ENCODE results near the gene ZFP64.
A peak's percentile ranks its signal among the peaks of the same experiment; 100 is the strongest.
"Not testable (repeated sequence)": the region's sequence is repeated elsewhere in the genome, so short reads cannot be mapped to it uniquely, and the experiment has no call there.

The ZFP64 gene

GRCh38 chr20:52201395-52201794 is 9.8 kb upstream of the ZFP64 start:
- no peak for DNase-seq

- no peak for DNase-seq
Measured at GRCh38 chr20:52200870-52201269, 9.3 kb upstream of the ZFP64 start.

- no peak for DNase-seq
Measured at GRCh38 chr20:52196845-52197244, 5.3 kb upstream of the ZFP64 start.

- no peak for DNase-seq
Measured at GRCh38 chr20:52193886-52194545, 2.4 kb upstream of the ZFP64 start.

GRCh38 chr20:52193133-52193532 is 1.6 kb upstream of the ZFP64 start:
- DNase-seq, result no peak

GRCh38 chr20:52192719-52193007 is 1.1 kb upstream of the ZFP64 start:
- DNase-seq, result not testable (repeated sequence)

GRCh38 chr20:52191916-52192718 is 538 bp upstream of the ZFP64 start:
- peak; percentile 73 to 80 for DNase-seq

GRCh38 chr20:52190437-52191131 is 995 bp downstream of the ZFP64 start:
- DNase-seq, result peak; percentile 61 to 67

GRCh38 chr20:52181766-52182165 is 9.8 kb downstream of the ZFP64 start:
- DNase-seq, result no peak

- no peak for DNase-seq
Measured at GRCh38 chr20:52180180-52180840, 11.3 kb downstream of the ZFP64 start.

- DNase-seq, result peak; percentile 28 to 30
Measured at GRCh38 chr20:52179331-52180179, 12.0 kb downstream of the ZFP64 start.

- no peak for DNase-seq
Measured at GRCh38 chr20:52178691-52179090, 12.9 kb downstream of the ZFP64 start.

- DNase-seq, result no peak
Measured at GRCh38 chr20:52175840-52176239, 15.7 kb downstream of the ZFP64 start.

- no peak for DNase-seq
Measured at GRCh38 chr20:52172392-52173047, 19.1 kb downstream of the ZFP64 start.

- no peak for DNase-seq
Measured at GRCh38 chr20:52171025-52171424, 20.6 kb downstream of the ZFP64 start.

- no peak for DNase-seq
Measured at GRCh38 chr20:52168116-52168515, 23.5 kb downstream of the ZFP64 start.

- no peak for DNase-seq
Measured at GRCh38 chr20:52167232-52167840, 24.2 kb downstream of the ZFP64 start.

- no peak for DNase-seq
Measured at GRCh38 chr20:52166150-52166549, 25.4 kb downstream of the ZFP64 start.

- DNase-seq, result no peak
Measured at GRCh38 chr20:52160621-52161204, 30.9 kb downstream of the ZFP64 start.

GRCh38 chr20:52160049-52160570 is 31.5 kb downstream of the ZFP64 start:
- no peak for DNase-seq

GRCh38 chr20:52154575-52154974 is 37.0 kb downstream of the ZFP64 start:
- no peak for DNase-seq
